Activated naive CD8-positive, alpha-beta T cell treated with anti-CD3 and anti-CD28 coated beads, Interleukin-2, amount 50 U/mL, for 16 hours (primary cell): ENCODE results near the gene ITSN2.

Experiments used
- DNase-seq: peaks from one replicate; pipeline ENCODE4 v3.0.0-alpha.2; 2020; ENCODE audit warnings: low read depth, low spot score

ITSN2 gene

GRCh38 chr2:24181849-24182248 is 178.5 kb downstream of the ITSN2 start:
- no peak for DNase-seq

- DNase-seq = no peak
These were observed 180.7 kb downstream of the ITSN2 start for GRCh38 chr2:24179683-24180082.

DNA sequence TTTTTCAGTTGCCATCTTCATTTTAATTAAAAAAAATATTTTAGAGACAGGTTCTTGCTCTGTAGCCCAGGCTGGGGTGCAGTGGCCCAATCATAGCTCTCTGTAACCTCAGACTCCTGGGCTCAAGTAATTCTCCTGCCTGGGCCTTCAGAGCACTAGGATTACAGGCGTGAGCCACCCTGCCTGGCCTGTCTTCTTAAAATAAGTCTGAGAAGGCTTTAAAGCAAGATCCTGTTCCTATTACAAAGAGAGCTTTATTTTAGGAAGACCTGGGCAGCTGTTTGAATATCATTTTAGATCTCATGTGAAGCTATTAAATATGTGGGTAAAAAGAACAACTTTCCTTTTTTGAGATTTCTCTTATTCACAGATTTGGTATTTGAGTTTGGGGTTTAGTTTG is 184.0 kb downstream of the ITSN2 start:
- no peak for DNase-seq

DNA sequence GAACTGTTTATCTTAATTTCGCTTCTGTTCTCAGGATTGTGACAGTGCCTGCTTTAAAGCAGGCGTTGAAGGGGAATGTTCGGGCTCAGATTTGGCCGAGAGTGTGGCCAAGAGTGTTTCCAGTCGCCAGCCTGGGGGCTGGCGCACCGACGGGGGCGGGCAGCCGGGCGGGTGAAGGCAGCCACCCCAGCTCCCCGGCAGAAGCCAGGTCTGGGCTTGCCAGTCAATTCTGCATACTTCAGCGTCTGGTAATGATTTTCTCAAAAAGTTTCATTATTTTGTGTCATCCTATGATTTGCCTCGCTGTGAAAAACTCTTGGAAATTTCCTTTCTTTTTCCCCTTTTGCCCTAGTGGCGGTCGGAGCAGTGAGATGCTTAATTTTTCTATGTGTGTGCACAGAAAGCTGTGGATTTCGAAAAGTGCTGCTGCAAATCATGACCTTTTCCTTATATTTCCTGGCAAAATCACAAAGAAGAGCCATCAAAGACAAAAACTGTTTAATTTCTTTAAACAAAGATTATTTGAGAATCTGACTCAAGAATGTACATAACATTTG is 184.6 kb downstream of the ITSN2 start:
- DNase-seq = no peak

- no peak for DNase-seq
These were observed 185.5 kb downstream of the ITSN2 start, which contains the start of gene FAM228A for GRCh38 chr2:24174851-24175277. TSS of gene FAM228A (plus strand) at chr2:24175053. CDS start at chr2:24175481, 428 bp downstream.

- DNase-seq = no peak
These were observed 191.3 kb downstream of the ITSN2 start for GRCh38 chr2:24169023-24169422.

DNA sequence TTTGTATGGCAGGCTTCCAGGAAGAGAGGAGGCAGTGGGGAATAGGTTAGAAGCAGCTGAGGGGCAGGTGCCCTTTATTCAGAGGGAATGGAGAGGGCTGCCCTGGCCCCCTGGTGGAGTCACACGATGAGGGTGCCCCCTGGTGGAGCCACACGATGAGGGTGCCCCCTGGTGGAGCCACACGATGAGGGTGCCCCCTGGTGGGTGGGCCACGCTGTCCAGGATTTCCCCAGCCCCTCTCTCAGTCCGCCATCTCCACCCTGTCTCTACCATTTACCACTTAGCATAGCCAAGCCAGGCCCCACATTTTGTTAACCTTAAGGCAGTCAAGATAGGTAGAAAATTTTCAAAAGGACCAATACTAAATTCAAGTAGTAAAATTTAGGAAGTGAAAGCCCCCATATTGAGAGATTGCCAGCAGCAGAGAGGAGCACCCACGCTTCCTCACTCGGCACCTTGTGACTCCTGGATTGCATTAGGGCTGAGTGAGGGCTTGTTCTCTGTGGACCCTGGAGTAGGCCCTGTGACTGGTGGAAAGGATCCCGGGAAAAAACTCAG is 195.8 kb downstream of the ITSN2 start:
- DNase-seq = no peak

DNA sequence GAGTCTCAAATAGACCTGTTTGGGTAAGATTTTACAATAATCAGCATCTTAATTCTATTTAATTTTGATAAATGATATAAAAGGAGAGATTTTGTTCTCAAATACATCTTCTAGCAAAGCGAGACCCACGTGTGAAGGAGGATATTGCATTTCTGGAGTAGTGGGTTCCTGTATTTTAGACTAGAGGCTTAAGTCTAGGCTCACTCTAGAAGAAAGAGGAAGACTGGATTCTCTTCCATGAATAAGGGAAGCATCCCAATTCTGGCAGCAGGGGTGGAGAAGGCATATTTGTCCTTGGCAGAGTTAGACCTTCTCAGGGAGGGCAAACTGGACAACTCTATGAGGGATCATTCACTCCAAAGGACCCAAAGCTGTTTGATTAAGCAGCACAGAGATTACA is 196.7 kb downstream of the ITSN2 start:
- DNase-seq = no peak

DNA sequence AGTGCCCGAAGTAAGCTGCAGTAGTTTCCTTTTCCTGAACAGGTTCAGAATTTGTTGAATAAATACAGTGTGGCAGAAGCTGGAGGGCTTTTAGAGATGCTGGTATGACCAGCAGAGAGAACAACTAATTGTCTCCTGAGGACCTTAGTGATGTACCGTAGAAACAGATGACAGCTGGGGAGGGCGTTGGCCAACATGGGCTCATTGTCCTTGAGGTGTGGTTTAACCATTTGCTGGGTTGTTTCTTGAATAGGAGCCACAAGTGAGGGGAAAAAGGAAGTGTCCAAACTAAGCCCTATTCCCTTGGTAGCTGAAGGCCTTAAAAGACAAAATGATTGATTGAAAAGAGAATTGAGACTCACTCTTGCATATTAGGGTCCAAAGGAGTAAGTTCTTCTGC is 197.2 kb downstream of the ITSN2 start:
- DNase-seq = no peak

DNA sequence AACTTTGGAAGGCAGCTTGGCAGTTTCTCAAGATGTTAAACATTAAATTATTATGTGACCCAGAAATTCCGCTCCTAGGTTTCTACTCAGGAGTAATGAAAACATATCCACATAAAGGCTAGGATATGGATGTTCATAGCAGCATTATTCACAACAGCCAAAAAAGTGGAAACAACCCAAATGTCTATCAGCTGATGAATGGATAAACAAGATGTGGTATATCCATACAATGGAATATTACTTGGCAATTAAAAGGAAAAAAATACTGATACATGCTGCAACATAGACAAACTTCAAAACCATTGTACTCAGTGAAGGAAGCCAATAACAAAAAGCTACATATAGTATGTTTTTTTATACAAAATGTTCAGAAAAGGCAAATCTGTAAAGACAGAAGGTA is 197.8 kb downstream of the ITSN2 start:
- no peak for DNase-seq

GRCh38 chr2:24160761-24161160 is 199.6 kb downstream of the ITSN2 start:
- DNase-seq = no peak

DNA sequence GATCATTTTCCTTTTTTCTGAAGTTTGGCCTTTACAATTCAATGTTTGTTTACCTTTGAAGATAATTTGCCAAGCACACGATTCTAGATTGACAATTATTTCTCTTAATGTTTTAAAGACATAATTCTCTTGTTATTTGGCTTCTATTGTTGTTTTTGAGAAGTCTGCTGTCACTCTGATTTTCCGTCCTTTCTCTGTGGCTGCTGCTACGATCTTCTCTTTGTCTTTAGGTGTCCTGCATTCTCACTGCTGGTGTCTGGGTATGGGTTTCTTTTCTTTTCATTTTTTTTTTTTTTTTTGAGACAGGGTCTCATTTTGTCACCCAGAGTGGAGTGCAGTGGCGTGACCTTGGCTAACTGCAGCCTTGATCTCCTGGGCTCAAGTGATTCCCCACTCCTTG is 200.6 kb downstream of the ITSN2 start:
- DNase-seq = no peak

GRCh38 chr2:24158131-24158530 is 202.2 kb downstream of the ITSN2 start:
- DNase-seq = no peak

- DNase-seq = no peak
These were observed 206.9 kb downstream of the ITSN2 start for GRCh38 chr2:24153478-24153877.
